Activated CD4-positive, CD25-positive, alpha-beta regulatory T cell treated with anti-CD3 and anti-CD28 coated beads, Interleukin-2, amount 50 U/mL, for 16 hours (primary cell): ENCODE measurements around the gene LRBA.

ENCODE experiments used
- DNase-seq: peaks from one replicate; pipeline ENCODE4 v3.0.0-alpha.2; 2020; ENCODE audit warnings: low read depth, low spot score

LRBA gene

DNA sequence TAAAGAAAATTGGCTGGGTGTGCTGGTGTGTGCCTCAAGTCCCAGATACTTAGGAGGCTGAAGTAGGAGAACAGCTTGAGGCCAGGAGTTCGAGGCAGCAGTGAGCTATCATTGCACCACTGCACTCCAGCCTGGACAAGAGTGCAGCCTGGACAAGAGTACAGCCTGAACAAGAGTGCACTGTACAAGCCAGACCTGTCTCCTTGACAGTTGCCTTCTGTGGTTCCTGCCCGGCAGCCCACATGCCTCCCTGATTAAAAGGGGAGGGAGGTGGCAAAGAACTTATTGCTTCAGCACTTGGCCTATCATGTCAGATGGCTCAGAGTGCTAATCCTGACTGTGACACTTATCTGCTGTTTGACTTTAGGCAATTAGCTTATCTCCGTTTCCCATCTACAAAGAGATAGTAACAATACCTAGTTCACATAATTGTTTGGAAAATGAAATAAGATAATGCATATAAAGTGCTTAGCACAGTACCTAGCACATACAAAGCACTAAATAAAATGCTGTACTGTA lies 687.8 kb downstream of the LRBA start:
- DNase-seq = no peak

DNA sequence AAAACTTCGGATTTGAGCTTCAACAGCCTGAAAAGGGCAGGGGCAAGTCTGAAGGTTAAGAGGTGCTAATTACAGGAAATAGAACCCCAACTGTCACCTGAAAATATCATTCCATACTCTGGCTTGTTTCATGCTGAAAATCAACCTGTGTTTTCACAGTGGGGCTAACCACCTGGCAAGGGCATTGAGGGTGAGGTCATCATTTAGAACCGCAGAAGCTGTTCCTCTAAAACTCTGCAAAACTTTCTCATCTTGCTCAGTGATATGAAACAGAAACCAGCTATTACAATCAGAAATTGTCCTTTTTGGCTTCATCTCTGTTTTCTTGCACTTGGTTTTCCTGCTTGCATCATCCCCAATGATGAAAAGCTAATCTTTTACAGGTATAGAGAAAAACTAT lies 689.2 kb downstream of the LRBA start:
- no peak for DNase-seq

DNA sequence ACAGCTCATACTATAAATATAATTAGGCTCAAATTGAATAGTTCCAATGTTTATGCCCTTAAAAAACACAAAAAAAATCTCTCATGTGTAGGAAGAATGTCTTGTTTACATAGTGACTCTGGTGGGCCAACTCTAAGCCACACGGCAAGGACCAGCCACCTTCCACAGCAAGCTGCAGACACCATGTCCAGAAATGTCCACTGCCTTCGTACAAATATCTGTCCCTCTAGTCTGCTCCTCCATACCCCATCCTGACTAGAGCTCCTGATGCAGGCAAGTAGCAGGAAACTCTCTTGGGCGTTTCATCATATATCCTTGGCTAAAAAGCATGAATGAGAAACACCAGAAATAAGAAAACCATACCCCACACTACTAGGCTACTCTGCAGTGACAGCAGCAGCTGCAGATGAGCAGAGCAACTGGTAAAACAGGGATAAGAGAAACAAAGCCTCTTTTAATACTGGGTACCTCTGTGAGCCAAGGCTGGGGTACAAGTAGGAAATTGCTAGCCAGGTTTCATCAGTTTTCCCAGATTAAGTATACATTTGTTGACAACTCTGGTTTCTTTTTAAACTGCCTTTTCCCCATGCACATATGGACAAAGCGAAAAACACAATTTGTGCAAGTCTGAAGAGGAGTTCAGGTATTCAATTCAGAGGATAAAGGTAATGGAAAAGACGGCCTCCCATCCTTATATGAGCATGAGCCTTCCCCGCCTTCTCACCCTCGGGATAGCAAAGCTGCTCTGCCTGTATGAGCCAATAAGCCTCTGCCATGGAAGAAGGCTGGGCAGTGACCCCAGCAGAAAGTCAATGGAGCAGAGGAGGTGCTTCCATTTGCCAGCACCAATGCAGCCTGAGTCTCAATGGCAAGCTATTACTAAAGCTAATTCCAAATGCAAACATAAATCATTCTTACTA lies 691.4 kb downstream of the LRBA start:
- DNase-seq = no peak

DNA sequence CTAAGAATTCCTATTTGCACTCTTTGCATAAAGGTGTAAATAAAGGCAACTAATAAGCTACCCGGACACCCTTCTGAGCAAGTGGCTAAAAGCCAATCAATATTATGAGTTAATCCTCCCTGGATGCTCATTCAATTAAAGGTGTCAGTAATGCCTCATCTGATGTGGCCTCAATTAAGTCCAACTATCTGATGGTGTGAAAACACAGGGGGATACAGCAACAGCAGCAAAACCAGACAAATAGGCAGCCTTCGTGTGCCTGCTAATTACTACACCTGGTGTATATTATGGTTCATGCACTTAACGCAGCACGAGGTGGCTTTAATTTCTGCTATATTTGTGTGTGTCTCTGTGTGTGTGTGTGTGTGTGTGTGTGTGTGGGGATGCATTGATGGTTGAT lies 692.4 kb downstream of the LRBA start:
- DNase-seq = no peak

DNA sequence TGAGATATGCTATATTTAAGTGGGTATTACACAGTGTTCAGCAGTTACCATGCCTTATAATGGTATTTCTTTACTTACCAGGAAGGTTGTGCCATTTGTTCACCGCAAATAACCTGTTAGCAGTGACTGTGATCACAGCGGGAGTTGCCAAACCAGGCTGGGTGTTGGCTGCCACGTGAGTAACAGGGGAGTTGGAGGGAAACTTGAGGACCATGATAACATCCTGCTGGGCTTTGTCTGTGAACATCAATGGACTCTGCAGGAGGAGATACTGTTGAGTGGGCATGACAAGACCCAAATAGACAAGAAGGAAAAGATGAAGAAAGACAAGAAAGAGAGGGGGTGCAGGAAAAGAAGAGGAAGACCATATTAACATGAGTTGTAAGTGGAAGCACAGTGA lies 694.0 kb downstream of the LRBA start:
- no peak for DNase-seq

DNA sequence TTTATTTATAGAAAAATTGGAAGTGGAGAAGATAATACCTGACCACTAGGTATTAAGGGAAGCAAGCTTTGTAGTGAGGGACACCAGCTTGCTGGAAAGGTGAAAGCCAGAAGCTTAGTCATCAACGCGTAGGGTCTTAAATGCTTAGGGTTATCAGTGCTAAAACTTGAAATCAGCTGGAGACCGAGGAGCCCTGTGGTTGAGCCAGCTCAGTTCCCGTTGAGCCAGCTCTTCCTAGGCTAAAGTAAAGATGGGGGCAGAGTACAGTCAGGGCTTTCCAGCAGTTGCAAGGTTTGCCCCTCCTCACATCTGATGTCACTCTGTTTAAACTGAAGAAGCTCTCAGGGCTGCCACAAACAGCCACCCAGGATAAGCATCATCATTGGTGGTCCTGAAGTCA lies 696.1 kb downstream of the LRBA start:
- DNase-seq = no peak

DNA sequence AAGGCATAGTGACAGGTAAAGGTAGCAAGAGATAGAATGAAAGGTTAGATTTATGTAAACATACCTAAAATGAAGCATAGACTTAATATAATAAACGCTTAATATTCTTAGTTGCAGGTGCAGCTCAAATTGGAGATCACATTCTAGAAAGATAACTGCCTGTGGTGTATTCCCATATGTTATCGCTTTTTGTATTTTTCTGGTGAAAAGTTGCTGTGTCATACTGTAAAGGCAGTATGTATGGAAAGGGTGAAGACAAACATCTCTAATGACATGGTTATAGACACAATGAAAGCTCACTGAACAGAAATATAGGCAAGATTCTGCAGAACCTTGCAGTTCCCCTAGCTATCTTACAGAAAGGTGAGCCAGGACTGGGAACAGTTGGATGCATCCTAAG lies 696.6 kb downstream of the LRBA start:
- DNase-seq = no peak

DNA sequence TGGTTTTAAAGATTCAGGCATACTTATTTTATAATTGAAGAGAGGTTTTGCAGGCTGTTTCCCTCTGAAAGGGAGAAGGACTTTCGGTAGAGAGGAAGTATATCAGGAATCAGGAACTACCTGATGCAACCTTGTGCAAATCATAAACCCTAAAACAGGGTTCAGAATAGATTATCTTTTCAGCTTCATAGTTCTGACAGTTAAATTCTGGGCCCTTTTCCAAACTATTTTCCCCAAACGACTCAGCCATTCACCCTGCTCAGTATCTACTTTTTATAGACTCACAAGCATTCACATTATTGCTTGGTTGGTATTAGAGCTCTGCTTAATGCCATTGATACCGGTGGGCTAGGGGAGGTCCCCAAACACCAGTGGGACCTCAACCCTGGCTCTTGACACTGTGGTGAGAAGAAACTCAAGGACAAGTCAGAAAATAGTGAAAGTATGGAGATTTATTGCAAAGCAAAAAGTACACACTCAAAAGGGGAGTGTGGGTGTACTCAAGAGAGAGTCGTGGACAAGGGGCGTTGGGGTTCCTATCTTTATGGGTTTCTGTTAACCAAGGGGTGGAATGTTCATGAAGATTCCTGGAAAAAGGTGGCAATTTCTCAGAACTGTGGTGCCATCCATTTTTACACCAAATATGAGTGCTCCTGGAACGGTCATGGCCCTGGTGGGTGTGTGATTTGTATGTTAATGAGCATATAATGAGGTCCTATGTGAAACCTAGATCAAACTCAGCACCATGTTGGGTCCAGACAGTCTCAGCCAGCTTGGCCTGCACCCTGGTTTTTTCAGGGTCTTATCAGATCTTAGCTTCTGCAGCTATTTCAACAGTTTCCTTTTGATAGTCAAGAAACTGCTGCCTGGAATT lies 698.5 kb downstream of the LRBA start:
- DNase-seq = no peak

DNA sequence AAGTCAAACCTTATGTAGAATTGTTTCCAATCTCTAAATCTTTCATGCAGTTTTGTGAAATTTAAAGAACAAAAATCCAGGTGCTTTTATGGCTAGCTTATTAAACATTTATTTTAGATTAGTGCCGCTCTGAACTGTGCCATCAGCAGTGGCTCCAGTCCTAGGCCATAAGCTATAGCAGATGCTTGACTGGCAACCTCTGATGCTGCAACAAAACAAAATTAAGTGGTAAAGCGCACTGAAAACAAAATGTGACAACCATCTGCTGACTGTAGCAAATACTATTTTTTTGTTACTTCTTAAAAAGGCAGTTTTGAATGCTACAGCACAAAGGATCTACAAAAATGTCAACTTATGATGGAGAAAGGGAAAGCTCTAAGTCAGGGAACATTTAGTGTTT lies 699.4 kb downstream of the LRBA start:
- no peak for DNase-seq

DNA sequence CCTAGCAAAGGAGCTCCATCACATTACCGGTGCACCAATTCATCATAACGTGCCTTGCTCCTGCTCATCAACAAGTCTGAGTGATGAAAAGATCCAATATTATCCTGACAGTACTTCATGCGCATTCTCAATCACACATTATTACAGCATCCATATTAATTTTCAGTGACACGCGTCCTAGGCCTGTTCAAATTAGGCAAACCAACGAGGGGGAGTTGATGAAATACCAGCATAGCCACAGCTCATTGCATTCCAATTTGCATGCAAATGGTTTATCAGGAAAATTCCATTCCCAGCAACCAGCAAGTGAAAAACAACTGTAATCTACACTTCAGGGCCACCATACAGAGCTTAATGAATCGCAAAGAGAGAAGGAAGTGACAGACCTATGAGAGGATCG lies 699.9 kb downstream of the LRBA start:
- DNase-seq = no peak

DNA sequence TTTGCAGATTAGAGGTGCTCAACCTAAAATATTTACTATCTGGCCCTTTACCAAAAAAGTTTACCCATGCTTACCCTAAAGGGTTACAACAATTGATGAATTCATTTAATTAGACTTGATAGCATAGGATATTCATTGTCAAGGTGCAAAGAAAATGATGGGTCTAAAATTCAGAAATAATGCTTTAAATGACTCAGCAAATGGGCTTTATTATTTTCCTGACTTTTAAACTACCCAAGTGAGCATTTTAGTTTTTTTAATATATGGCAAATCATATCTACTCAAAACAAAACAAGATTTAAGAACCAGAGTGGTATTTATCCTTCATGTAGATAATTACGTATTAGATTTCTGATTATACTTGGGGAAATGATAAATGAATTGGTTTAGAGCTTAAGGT lies 701.1 kb downstream of the LRBA start:
- no peak for DNase-seq

DNA sequence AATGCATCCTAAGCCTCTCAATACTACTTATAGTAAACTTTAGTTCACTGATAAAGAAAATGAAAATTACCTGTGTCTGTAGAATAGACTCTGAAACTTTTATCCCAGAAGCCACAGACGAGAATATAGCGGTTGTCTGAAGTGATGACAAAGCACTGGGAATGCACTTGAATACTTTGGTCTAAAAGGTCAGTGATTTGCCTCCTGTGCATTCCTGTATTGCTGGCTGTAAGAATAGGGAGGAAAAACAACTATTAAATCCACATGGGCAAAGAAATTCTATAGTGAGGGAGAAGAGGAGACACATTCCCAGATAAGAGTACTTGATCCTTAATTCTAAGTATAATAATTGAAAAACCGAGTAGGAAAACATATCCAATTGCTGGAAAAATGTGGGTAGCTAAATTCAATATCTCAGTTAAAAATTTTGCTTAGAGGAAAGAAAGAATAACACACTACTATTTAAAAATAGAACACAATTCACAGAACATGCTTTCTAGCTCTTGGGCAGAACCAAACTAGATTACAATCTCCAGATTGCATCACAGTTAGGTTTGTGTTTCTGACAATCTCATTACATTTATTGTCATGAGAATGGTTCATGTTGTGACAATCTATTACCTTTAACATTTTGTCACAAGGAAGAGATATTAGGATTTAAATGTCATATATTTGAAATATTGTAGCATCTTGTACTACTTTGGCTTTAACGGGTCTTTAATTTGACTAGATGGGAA lies 704.8 kb downstream of the LRBA start:
- DNase-seq = no peak

DNA sequence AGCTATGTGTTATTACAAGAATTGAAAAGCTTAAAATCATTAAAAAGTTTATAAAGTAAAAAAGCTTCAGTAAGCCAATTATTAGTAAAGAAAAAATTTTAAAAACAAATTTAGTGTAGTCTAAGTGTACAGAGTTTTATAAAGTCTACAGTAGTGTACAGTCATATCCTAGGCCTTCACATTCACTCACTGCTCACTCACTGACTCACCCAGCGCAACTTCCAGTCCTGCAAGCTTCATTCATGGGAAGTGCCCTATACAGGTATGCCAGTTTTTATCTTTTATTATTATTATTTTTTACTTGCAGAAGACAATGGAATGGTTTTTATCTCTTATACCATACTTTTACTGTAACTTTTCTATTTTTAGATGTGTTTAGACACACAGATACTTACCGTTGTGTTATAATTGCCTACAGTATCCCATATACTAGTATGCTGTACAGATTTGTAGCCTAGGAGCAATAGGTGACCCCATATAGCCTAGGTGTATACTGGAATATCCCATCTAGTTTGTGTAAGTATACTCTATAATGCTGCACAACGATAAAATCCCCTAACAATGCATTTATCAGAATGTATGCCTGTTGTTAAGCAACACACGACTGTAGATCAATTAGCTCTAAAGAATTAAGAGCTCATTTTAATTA lies 706.1 kb downstream of the LRBA start:
- no peak for DNase-seq

DNA sequence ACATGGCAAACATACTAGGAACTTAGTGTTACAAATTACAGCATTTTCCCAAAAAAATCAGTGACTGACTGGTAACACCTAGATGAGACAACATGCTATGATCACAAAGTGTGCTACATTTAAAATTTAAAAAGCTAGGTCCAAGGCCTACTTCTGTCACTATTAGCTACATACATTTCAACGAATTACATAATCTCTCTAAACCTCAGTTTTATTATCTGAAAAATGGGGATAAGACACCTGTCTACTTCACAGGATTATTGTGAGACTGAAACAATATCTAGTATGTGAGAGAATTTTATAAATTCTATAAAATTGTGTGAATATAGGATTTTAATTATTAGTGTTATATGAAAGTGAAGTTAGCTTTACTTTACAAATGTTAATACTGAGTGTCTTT lies 708.4 kb downstream of the LRBA start:
- DNase-seq = no peak

DNA sequence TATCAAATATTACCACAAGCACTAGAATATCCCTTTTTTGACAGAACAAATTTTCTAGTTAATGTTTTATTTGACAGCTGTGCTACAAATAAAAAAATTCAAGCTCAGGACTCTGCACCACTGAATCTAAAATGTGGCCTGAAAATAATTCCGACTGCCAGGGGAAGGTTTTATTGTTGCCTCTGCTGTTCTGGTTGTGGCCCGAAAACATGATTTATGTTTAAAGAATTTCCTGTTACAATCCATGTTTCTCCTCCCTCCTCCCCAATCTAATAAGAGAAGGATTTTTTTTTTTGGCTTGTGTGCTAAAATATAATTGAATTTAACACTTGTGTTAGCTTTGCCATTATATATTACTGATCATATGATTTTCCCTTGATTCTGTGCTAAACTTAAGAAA lies 709.1 kb downstream of the LRBA start:
- no peak for DNase-seq

DNA sequence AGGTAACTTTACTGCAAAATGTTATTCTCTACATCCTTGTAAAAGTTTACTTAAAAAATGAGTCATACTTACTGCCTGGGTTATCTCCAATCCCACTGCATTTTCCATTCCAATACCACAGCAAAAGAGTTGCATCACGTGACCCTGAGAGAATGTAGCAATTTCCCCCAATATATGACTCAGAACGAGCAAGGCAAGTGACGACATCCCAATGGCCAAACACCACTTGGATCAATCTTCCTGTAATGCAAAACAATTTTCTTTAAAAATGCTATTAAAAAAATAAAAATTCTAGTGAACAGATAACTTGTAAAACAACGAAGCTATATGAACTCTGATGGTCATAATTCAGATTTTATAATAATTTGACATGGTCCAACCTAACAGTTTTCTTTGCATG lies 712.5 kb downstream of the LRBA start:
- DNase-seq = no peak

DNA sequence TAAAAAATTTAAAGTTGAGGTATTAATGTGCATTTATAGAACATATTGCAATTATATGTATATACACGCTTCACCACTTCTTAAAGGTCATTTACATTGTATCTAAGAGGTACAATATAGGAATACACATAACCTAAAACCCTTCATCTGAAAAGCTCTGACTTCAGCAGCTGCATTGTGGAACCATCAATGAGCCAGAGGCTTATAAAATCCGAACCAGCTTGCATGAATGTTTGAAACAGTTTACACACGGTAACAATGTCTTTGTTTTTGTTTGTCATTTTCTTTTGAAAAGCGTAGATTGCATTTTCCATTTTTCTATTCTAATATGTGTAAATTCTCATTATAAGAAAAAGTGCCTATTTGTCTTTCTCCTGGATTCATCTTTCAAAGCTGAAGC lies 715.3 kb downstream of the LRBA start:
- no peak for DNase-seq

DNA sequence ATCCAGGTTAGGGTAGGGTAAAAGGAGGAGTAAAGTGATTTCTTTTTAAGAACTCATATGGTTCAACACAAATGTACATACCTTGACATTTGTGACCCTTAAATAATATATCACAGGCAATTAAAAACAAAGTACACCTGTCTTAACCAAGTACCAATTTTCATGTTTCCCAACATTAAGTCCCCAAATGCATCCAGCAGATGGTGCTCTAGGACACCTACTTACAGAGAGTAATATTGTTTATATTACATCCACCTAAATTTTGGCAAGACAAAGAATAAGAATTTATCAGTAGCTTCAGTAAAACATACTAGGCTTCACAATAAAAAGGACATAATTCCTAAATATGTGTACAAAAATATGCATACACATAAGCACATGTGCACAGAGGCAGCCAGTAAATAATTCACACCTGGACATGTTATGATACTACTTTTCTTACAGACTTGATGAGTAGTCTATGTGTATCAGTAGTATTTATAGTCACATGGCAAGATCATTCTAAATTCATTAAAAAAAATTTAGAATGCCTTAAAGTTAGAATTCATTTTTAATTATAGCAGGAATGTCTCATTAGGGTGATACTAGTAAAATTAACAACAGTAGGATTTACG lies 717.1 kb downstream of the LRBA start:
- no peak for DNase-seq

DNA sequence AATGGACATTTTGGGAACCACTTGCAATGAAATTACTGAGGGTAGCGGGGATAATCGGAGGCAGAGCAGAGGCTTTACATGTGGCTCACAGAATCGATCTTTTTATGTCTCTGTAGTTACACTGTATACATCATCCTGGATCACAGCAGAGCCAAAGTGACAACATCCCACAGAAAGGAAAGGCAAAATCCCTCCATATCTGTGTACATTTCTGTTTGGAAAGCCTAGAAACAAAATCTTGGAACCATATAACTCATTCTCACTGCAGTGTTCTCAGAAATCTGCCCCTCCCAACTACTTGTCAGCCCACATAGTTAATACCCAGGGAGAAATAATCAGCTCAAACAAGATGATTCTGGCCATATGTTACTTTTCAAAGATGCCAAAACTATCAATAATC lies 725.2 kb downstream of the LRBA start:
- no peak for DNase-seq

DNA sequence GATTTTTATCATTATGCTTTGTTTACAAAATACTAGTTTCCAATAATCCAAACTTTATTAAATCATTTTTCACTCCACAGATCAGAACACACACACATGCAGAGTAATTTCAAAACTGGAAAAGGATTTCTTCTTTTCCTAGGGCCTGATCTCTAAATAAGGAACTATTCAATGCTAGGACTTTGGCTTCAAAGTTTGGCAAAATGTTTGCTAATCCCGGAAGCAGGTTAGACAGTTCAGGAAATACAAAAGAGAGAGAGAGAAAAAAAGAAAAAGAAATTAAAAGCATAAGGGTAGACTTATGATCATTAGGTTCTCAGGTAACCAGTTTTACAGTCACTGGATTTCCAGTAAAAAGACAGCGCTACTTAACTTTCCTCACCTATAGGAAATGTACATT lies 725.9 kb downstream of the LRBA start:
- no peak for DNase-seq

DNA sequence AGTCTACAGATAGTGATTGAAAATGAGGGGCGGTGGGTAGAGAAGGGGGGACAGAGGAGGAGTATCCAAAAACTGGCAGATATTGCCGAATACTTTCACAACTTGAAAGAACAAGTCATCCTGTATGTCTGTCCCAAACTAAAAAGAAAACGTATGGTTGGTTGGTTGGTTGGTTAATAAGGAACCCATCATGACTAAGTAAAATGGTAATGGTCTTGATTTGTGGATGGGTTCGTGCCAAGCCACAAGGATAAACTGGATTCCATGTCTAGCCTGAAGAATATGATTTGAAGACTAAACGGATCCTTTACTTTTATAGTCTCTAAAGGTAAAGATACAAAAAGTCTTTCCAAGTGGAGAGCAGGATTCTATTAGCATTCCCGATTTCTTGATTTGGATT lies 728.4 kb downstream of the LRBA start:
- DNase-seq = no peak
